HCT116 (cell line): ENCODE results near the gene CD34.

Source experiments
- CBX3 ChIP-seq: IDR thresholded peaks from 2 replicates; pipeline ENCODE4 v1.6.1; 2012; ENCODE audit warnings: low read depth
- EZH2phosphoT487 ChIP-seq: fragments of 200-600 bp; IDR thresholded peaks from 2 replicates; pipeline ENCODE4 v1.6.1; 2018; ENCODE audit warnings: antibody characterized with exemption, borderline replicate concordance
- JUND ChIP-seq: IDR thresholded peaks from 2 replicates; pipeline ENCODE4 v1.6.1; 2012
- POLR2A ChIP-seq: IDR thresholded peaks from 2 replicates; pipeline ENCODE4 v1.7.0; 2011; ENCODE audit warnings: borderline replicate concordance; ENCODE audit not compliant: insufficient read depth, insufficient read length; ENCODE audit errors: extremely low read depth
- POLR2AphosphoS5 ChIP-seq: IDR thresholded peaks from 2 replicates; pipeline ENCODE4 v1.6.1; 2011; ENCODE audit warnings: mild to moderate bottlenecking, low read depth, low read length, moderate library complexity
- SP1 ChIP-seq: IDR thresholded peaks from 2 replicates; pipeline ENCODE4 v1.6.1; 2012; ENCODE audit warnings: low read depth
- SRF ChIP-seq: IDR thresholded peaks from 2 replicates; pipeline ENCODE4 v1.6.1; 2012; ENCODE audit warnings: low read depth
- TF ChIP-seq, protein P1 (sequence below), 3 experiments: fragments of 200-600 bp in 1 of 3; sonication (generic) in 1 of 3; IDR thresholded peaks in 2 of 3; conservative IDR thresholded peaks in 1 of 3; 2 replicates each; pipeline ENCODE4 v1.5.1; 2012 to 2017; ENCODE audit warnings: low read depth in 2 of 3, low read length in 2 of 3, antibody characterized with exemption in 1 of 3, borderline replicate concordance in 1 of 3, control low read depth in 1 of 3, mild to moderate bottlenecking in 1 of 3, mixed read lengths in 1 of 3, mixed run types in 1 of 3, moderate library complexity in 1 of 3; ENCODE audit not compliant: insufficient read depth in 1 of 3
- TF ChIP-seq, protein P2 (sequence below): IDR thresholded peaks from 2 replicates; pipeline ENCODE4 v1.6.1; 2012
- TF ChIP-seq, protein P3 (sequence below): IDR thresholded peaks from 2 replicates; pipeline ENCODE4 v1.6.1; 2012; ENCODE audit warnings: low read depth

DNA sequence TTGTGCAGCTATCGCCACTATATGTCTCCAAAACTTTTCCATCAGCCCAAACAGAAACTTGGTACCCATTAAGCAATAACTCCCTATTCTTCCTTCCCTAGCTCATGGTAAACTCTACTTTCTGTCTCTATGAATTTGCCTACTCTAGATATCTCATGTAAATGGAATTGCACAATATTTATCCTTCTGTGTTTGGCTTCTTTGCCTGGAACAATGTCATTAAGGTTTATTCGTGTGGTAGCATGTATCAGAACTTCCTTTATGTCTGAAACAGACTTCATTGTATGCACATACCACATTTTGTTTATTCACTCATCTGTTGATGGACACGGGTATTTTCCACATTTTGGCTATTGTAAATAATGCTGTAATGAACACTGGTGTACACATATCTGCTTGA, 40.7 kb upstream of the CD34 start:
- TF ChIP-seq EZH2phosphoT487, result no peak
- no peak for TF ChIP-seq POLR2A
- TF ChIP-seq, protein P1, sequence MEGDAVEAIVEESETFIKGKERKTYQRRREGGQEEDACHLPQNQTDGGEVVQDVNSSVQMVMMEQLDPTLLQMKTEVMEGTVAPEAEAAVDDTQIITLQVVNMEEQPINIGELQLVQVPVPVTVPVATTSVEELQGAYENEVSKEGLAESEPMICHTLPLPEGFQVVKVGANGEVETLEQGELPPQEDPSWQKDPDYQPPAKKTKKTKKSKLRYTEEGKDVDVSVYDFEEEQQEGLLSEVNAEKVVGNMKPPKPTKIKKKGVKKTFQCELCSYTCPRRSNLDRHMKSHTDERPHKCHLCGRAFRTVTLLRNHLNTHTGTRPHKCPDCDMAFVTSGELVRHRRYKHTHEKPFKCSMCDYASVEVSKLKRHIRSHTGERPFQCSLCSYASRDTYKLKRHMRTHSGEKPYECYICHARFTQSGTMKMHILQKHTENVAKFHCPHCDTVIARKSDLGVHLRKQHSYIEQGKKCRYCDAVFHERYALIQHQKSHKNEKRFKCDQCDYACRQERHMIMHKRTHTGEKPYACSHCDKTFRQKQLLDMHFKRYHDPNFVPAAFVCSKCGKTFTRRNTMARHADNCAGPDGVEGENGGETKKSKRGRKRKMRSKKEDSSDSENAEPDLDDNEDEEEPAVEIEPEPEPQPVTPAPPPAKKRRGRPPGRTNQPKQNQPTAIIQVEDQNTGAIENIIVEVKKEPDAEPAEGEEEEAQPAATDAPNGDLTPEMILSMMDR (IDR thresholded peaks at IDR 0.05 in 2 of 3, conservative IDR thresholded peaks at IDR 0.05 in 1 of 3; ENCODE audit: borderline replicate concordance in 1 of 3, insufficient read depth in 1 of 3, low read depth in 2 of 3, low read length in 2 of 3), result no peak
- no peak for TF ChIP-seq CBX3
- TF ChIP-seq, protein P2, sequence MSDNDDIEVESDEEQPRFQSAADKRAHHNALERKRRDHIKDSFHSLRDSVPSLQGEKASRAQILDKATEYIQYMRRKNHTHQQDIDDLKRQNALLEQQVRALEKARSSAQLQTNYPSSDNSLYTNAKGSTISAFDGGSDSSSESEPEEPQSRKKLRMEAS, result no peak
- TF ChIP-seq SP1, result no peak
- TF ChIP-seq, protein P3, sequence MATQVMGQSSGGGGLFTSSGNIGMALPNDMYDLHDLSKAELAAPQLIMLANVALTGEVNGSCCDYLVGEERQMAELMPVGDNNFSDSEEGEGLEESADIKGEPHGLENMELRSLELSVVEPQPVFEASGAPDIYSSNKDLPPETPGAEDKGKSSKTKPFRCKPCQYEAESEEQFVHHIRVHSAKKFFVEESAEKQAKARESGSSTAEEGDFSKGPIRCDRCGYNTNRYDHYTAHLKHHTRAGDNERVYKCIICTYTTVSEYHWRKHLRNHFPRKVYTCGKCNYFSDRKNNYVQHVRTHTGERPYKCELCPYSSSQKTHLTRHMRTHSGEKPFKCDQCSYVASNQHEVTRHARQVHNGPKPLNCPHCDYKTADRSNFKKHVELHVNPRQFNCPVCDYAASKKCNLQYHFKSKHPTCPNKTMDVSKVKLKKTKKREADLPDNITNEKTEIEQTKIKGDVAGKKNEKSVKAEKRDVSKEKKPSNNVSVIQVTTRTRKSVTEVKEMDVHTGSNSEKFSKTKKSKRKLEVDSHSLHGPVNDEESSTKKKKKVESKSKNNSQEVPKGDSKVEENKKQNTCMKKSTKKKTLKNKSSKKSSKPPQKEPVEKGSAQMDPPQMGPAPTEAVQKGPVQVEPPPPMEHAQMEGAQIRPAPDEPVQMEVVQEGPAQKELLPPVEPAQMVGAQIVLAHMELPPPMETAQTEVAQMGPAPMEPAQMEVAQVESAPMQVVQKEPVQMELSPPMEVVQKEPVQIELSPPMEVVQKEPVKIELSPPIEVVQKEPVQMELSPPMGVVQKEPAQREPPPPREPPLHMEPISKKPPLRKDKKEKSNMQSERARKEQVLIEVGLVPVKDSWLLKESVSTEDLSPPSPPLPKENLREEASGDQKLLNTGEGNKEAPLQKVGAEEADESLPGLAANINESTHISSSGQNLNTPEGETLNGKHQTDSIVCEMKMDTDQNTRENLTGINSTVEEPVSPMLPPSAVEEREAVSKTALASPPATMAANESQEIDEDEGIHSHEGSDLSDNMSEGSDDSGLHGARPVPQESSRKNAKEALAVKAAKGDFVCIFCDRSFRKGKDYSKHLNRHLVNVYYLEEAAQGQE, result no peak
- no peak for TF ChIP-seq SRF
- TF ChIP-seq POLR2AphosphoS5, result no peak
- no peak for TF ChIP-seq JUND
